B cell (primary cell): ENCODE results near the gene NATD1. TPM values are rescaled to one million over a fixed set of nuclear protein-coding genes. Genes with fewer than 3 reads are reported as not detected.
A peak's percentile ranks its signal among the peaks of the same experiment; 100 is the strongest.

Experiments used
- ATAC-seq: fragments of 200-7000 bp; cut with Tn5 transposase; one replicate; pipeline ENCODE4 v1.10.0; 2021; ENCODE audit warnings: low read depth, mild to moderate bottlenecking, moderate number of reproducible peaks, moderate library complexity
- CTCF ChIA-PET: fragments of 350-600 bp; sonication (Branson Sonifier 250); formaldehyde crosslinking; loops from one replicate; lab custom pipeline; 2021; ENCODE audit warnings: antibody characterized with exemption, inconsistent platforms; lab: Charles Lee
- POLR2A ChIA-PET: fragments of 350-600 bp; sonication (Branson Sonifier 250); formaldehyde crosslinking; loops from one replicate; lab custom pipeline; 2021; ENCODE audit warnings: antibody characterized with exemption; lab: Charles Lee
- DNase-seq: peaks from one replicate; pipeline ENCODE4 v3.0.0; 2013
- H2AFZ ChIP-seq: 2 replicates; pipeline ENCODE4 v1.6.1; 2012; ENCODE audit warnings: mild to moderate bottlenecking, low read depth, low read length; ENCODE audit not compliant: insufficient read depth, poor library complexity, severe bottlenecking
- H3K27ac ChIP-seq, 2 donors: 1 replicate in 1 of 2; 2 replicates in 1 of 2; pipeline ENCODE4 v1.5.1; 2012 to 2013; ENCODE audit warnings: low read length in 2 of 2, mild to moderate bottlenecking in 2 of 2, moderate library complexity in 1 of 2
- H3K27me3 ChIP-seq, 4 experiments: fragments of 200-600 bp in 1 of 4; sonication (generic) in 1 of 4; replicated peaks in 1 of 4; 1 replicate in 2 of 4; 2 replicates in 2 of 4; pipeline versions ENCODE4 v1.6.1 to v1.7.0; 2013 to 2016; ENCODE audit warnings: low read length in 3 of 4, mild to moderate bottlenecking in 2 of 4, mixed read lengths in 1 of 4, moderate library complexity in 1 of 4; ENCODE audit not compliant: insufficient read depth in 4 of 4, control insufficient read depth in 3 of 4; ENCODE audit errors: control extremely low read depth in 1 of 4
- H3K36me3 ChIP-seq, 2 experiments: replicated peaks in 1 of 2; 1 replicate in 1 of 2; 2 replicates in 1 of 2; pipeline versions ENCODE4 v1.6.1 to v1.7.1; 2013; ENCODE audit warnings: low read length in 1 of 2; ENCODE audit not compliant: insufficient read depth in 2 of 2, control insufficient read depth in 1 of 2; ENCODE audit errors: control extremely low read depth in 1 of 2, extremely low read depth in 1 of 2
- H3K4me1 ChIP-seq, 2 donors: fragments of 200-600 bp in 1 of 2; sonication (generic) in 1 of 2; 1 replicate in 1 of 2; 2 replicates in 1 of 2; pipeline versions ENCODE4 v1.5.1 to v1.6.1; 2013 to 2017; ENCODE audit warnings: low read length in 2 of 2; ENCODE audit not compliant: control insufficient read depth in 2 of 2, insufficient read depth in 2 of 2
- H3K4me2 ChIP-seq: replicated peaks from 2 replicates; pipeline ENCODE3; 2012; ENCODE audit warnings: mild to moderate bottlenecking, low read depth, low read length; ENCODE audit not compliant: poor library complexity, severe bottlenecking
- H3K4me3 ChIP-seq, 5 experiments: fragments of 200-600 bp in 1 of 5; sonication (generic) in 1 of 5; 1 replicate in 3 of 5; 2 replicates in 2 of 5; pipeline versions ENCODE4 v1.5.1 to v1.7.0; 2011 to 2016; ENCODE audit warnings: low read length in 4 of 5, mild to moderate bottlenecking in 4 of 5, low read depth in 2 of 5, control low read depth in 1 of 5, moderate library complexity in 1 of 5; ENCODE audit not compliant: insufficient read depth in 1 of 5; ENCODE audit errors: control extremely low read depth in 1 of 5, extremely low read depth in 1 of 5
- H3K79me2 ChIP-seq: fragments of 200-600 bp; sonication (generic); one replicate; pipeline ENCODE4 v1.6.0; 2016; ENCODE audit warnings: low read length; ENCODE audit not compliant: control insufficient read depth, insufficient read depth
- H3K9ac ChIP-seq: fragments of 200-600 bp; sonication (generic); 2 replicates; pipeline ENCODE4 v1.6.1; 2017; ENCODE audit warnings: mild to moderate bottlenecking, low read length, moderate library complexity
- H3K9me3 ChIP-seq, 3 donors: one replicate each; pipeline versions ENCODE4 v1.6.1 to v1.7.1; 2013; ENCODE audit warnings: low read length in 2 of 3; ENCODE audit not compliant: control insufficient read depth in 2 of 3, insufficient read depth in 1 of 3; ENCODE audit errors: control extremely low read depth in 1 of 3
- H4K20me1 ChIP-seq: 2 replicates; pipeline ENCODE4 v1.6.0; 2012; ENCODE audit warnings: mild to moderate bottlenecking, low read length; ENCODE audit not compliant: insufficient read depth, control insufficient read depth, poor library complexity, severe bottlenecking
- H3K27ac Mint-ChIP-seq: one replicate; pipeline ENCODE4 v1.8.0; 2021; ENCODE audit warnings: mixed read lengths
- H3K27me3 Mint-ChIP-seq: one replicate; pipeline ENCODE4 v1.8.0; 2021; ENCODE audit warnings: mixed read lengths
- H3K4me1 Mint-ChIP-seq: one replicate; pipeline ENCODE4 v1.8.0; 2021; ENCODE audit warnings: mixed read lengths
- H3K4me3 Mint-ChIP-seq: one replicate; pipeline ENCODE4 v1.8.0; 2021; ENCODE audit warnings: mixed read lengths
- H3K9me3 Mint-ChIP-seq: one replicate; pipeline ENCODE4 v1.8.0; 2022; ENCODE audit warnings: mixed read lengths; ENCODE audit not compliant: insufficient read depth
- EZH2 ChIP-seq: IDR thresholded peaks from 2 replicates; pipeline ENCODE4 v1.6.1; 2012; ENCODE audit warnings: borderline replicate concordance, low read depth, mild to moderate bottlenecking, moderate library complexity, low read length; ENCODE audit not compliant: insufficient read depth, poor library complexity, severe bottlenecking
- WGBS: methylation state at CpG from one replicate; pipeline ENCODE4 v1.1.5; 2013; ENCODE audit warnings: missing lambda C conversion rate; ENCODE audit not compliant: insufficient coverage; 5-methylcytosine and 5-hydroxymethylcytosine counted together
- intact Hi-C: fragments of 100-400 bp; cut with micrococcal nuclease; formaldehyde crosslinking; loops from one replicate; pipeline ENCODE4 v1.10.0; 2022
- polyA plus RNA-seq: library from polyadenylated mRNA; depleted of rRNA; stranded (reverse); fragments of >200 nt; gene quantifications from 2 replicates; pipeline ENCODE4 v1.2.3, GENCODE V29; 2012
- total RNA-seq, 2 donors: library from RNA; stranded (reverse); fragments of 120-200 nt in 1 of 2; gene quantifications; 1 replicate in 1 of 2; 2 replicates in 1 of 2; pipeline versions ENCODE4 v1.2.3 to v1.2.4, GENCODE V29; 2013 to 2022
- TF ChIP-seq, protein P1 (sequence below): fragments of 200-600 bp; IDR thresholded peaks from one replicate; pipeline ENCODE4 v1.8.0; 2022; ENCODE audit warnings: antibody characterized with exemption, mild to moderate bottlenecking

Gene NATD1
- total and polyA plus RNA-seq, 2 donors (not counting 1 experiment from before 2014, with no cell fraction given), result 2.0 to 6.7 TPM

DNA sequence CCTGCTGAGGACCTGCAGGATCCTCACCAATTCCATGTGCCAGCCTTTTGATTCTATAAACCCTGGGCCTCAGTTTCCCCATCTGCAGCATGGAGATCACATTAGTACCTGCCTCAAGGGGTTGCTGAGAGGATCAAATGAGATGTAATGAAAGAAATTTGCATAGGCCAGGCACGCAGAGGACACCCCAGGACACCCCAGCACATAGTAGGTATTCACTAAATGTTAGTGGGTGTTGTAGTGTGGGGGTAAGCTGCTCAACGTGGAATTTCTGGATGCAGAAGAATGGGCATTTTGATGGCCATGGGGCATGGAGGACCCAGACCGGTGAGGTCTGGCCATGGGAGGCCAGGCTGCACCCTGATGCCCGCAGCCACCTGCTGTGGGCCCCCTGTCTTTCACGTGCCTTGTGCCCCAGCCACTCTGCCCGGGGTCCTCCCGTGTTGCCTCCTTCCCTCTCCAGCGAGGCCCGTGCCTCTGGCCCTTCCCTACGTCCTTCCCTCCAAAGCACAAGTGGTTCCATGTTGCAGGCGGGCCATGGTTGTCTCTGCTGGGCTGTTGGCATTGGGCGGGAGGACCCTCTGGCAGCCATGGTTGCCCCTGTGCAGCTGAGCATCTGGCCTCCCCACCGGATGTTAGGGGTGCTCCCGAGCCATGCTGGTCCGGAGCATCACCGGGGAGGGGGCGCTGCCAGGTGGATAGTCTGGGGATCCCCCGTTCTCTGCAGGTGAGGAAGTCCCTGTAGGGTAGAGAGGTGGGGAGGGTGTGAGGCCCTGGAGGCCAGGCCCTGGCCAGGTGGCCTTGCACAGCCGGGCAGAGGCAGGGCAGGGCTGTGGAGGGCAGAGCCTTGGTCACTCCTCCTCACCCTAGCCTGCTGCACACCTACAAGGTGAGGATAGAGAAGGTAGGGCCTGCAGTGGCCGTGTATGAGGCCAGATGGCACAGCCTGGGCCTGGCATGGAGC lies 39.9 kb upstream of the NATD1 start:
- H3K4me1 Mint-ChIP-seq, result peaks cover 53% of the 10 kb centered on the region
- no peak overlapping the region for H3K27ac Mint-ChIP-seq
- no peak overlapping the region for H3K4me2 ChIP-seq
- ChIA-PET CTCF (no interaction called here), POLR2A (no interaction called here)
- H3K27me3 ChIP-seq, result no peaks in the 10 kb centered on the region
- peaks cover 0 to 37% (median 0%) of the 10 kb centered on the region in 3 donors for H3K9me3 ChIP-seq
- ATAC-seq (no peak), DNase-seq (no peak)
- no peak overlapping the region for H3K27ac ChIP-seq
- no peaks in the 10 kb centered on the region for H3K9me3 Mint-ChIP-seq
- peaks cover 97% of the 10 kb centered on the region for H4K20me1 ChIP-seq
- H2AFZ ChIP-seq, result no peak overlapping the region
- intact Hi-C loops, result no loop called here
- H3K27me3 Mint-ChIP-seq, result no peaks in the 10 kb centered on the region
- TF ChIP-seq, protein P1, sequence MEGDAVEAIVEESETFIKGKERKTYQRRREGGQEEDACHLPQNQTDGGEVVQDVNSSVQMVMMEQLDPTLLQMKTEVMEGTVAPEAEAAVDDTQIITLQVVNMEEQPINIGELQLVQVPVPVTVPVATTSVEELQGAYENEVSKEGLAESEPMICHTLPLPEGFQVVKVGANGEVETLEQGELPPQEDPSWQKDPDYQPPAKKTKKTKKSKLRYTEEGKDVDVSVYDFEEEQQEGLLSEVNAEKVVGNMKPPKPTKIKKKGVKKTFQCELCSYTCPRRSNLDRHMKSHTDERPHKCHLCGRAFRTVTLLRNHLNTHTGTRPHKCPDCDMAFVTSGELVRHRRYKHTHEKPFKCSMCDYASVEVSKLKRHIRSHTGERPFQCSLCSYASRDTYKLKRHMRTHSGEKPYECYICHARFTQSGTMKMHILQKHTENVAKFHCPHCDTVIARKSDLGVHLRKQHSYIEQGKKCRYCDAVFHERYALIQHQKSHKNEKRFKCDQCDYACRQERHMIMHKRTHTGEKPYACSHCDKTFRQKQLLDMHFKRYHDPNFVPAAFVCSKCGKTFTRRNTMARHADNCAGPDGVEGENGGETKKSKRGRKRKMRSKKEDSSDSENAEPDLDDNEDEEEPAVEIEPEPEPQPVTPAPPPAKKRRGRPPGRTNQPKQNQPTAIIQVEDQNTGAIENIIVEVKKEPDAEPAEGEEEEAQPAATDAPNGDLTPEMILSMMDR, result no peak
- TF ChIP-seq EZH2, result no peak
- H3K36me3 ChIP-seq, result peaks cover 0 to 28% of the 10 kb centered on the region in 2 experiments
- H3K9ac ChIP-seq, result no peak overlapping the region
- no peak overlapping the region for H3K4me3 Mint-ChIP-seq
- H3K4me3 ChIP-seq, result no peak overlapping the region
- H3K4me1 ChIP-seq, result peaks cover 19 to 29% of the 10 kb centered on the region in 2 donors
- 76% methylated on average over 20 of the region's 20 CpGs for WGBS
- H3K79me2 ChIP-seq, result peaks cover 93% of the 10 kb centered on the region

DNA sequence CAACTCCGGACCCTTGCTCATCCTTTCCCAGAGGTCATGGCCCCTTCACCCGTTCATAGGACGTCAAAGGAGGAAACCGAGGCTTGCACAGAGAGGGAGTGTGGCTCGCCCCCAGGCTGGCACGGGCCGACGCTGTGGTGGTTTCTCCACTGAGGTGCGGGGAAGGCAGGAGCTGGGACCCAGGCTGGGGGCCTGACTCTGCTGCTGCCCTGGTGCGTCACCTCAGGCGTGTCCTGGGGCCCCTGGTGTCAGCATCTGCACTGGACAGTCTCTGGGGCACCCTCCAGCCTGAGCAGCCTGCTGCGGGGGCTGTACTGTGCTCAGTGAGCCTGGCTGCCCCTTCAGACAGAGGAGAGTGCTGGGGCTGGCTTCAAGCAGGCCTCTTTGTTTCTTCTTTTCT lies 38.7 kb upstream of the NATD1 start:
- WGBS, result 74% methylated on average over 12 of the region's 12 CpGs
- Mint-ChIP-seq H3K27me3 (no peaks in the 10 kb centered on the region), H3K27ac (peak overlapping the region; percentile 26), H3K4me3 (no peak overlapping the region), H3K9me3 (no peaks in the 10 kb centered on the region), H3K4me1 (peaks cover 64% of the 10 kb centered on the region)
- peaks cover 86% of the 10 kb centered on the region for H4K20me1 ChIP-seq
- ATAC-seq (no peak), DNase-seq (no peak)
- no peak overlapping the region for H3K4me2 ChIP-seq
- no peak overlapping the region for H3K4me3 ChIP-seq
- intact Hi-C loops, result no loop called here
- H3K36me3 ChIP-seq, result peaks cover 0 to 21% of the 10 kb centered on the region in 2 experiments
- no peaks in the 10 kb centered on the region for H3K27me3 ChIP-seq
- no peak for TF ChIP-seq EZH2
- TF ChIP-seq, protein P1, result no peak
- ChIA-PET CTCF (no interaction called here), POLR2A (no interaction called here)
- H3K9ac ChIP-seq, result no peak overlapping the region
- H3K79me2 ChIP-seq, result peaks cover 92% of the 10 kb centered on the region
- peaks cover 27 to 41% of the 10 kb centered on the region in 2 donors for H3K4me1 ChIP-seq
- peaks cover 0 to 27% (median 0%) of the 10 kb centered on the region in 3 donors for H3K9me3 ChIP-seq
- no peak overlapping the region for H3K27ac ChIP-seq
- H2AFZ ChIP-seq, result no peak overlapping the region
